CD4-positive, alpha-beta T cell (primary cell): Measurements from ENCODE around the gene SUCNR1. TPM values are rescaled to one million over a fixed set of nuclear protein-coding genes. Genes with fewer than 3 reads are reported as not detected.

Source experiments
- ATAC-seq: fragments of 200-7000 bp; cut with Tn5 transposase; one replicate; pipeline ENCODE4 v1.10.0; 2022; ENCODE audit warnings: mild to moderate bottlenecking; ENCODE audit not compliant: poor library complexity
- CTCF ChIA-PET: fragments of 350-600 bp; sonication (Branson Sonifier 250); formaldehyde crosslinking; loops from one replicate; lab custom pipeline; 2021; ENCODE audit warnings: antibody characterized with exemption, inconsistent platforms; lab: Charles Lee
- POLR2A ChIA-PET: fragments of 350-600 bp; sonication (Branson Sonifier 250); formaldehyde crosslinking; loops from one replicate; lab custom pipeline; 2021; ENCODE audit warnings: antibody characterized with exemption, inconsistent platforms; lab: Charles Lee
- DNase-seq, 14 experiments: peaks; one replicate each; pipeline ENCODE4 v3.0.0-alpha.2; 2013 to 2020; ENCODE audit warnings: mixed read lengths in 2 of 14
- H3K27ac ChIP-seq, 2 donors: one replicate each; pipeline versions ENCODE4 v1.5.1 to v1.7.0; 2013; ENCODE audit warnings: low read length in 2 of 2, low read depth in 1 of 2, mild to moderate bottlenecking in 1 of 2
- H3K27me3 ChIP-seq, 2 experiments: 1 replicate in 1 of 2; 2 replicates in 1 of 2; pipeline versions ENCODE4 v1.6.1 to v1.7.0; 2013; ENCODE audit warnings: low read length in 2 of 2, control low read depth in 1 of 2, mild to moderate bottlenecking in 1 of 2, moderate library complexity in 1 of 2; ENCODE audit not compliant: insufficient read depth in 2 of 2, control insufficient read depth in 1 of 2
- H3K36me3 ChIP-seq: one replicate; pipeline ENCODE4 v1.6.1; 2013; ENCODE audit warnings: low read length, control low read depth; ENCODE audit not compliant: insufficient read depth
- H3K4me1 ChIP-seq: one replicate; pipeline ENCODE4 v1.6.1; 2013; ENCODE audit warnings: low read length, control low read depth; ENCODE audit not compliant: insufficient read depth
- H3K4me3 ChIP-seq: one replicate; pipeline ENCODE4 v1.5.1; 2013; ENCODE audit warnings: mild to moderate bottlenecking, low read length, moderate library complexity
- H3K9me3 ChIP-seq, 2 experiments: 1 replicate in 1 of 2; 2 replicates in 1 of 2; pipeline versions ENCODE4 v1.6.1 to v1.7.0; 2013; ENCODE audit warnings: low read length in 2 of 2, mild to moderate bottlenecking in 2 of 2, control low read depth in 1 of 2, moderate library complexity in 1 of 2; ENCODE audit not compliant: control insufficient read depth in 1 of 2, insufficient read depth in 1 of 2
- H3K27ac Mint-ChIP-seq: one replicate; pipeline ENCODE4 v1.8.0; 2020; ENCODE audit warnings: mixed read lengths
- H3K27me3 Mint-ChIP-seq: one replicate; pipeline ENCODE4 v1.8.0; 2021; ENCODE audit warnings: mixed read lengths
- H3K36me3 Mint-ChIP-seq: one replicate; pipeline ENCODE4 v1.8.0; 2021; ENCODE audit warnings: low read depth, mixed read lengths
- H3K4me1 Mint-ChIP-seq: one replicate; pipeline ENCODE4 v1.8.0; 2021; ENCODE audit warnings: low read depth, mixed read lengths
- H3K4me3 Mint-ChIP-seq: one replicate; pipeline ENCODE4 v1.8.0; 2020; ENCODE audit warnings: mild to moderate bottlenecking, mixed read lengths
- H3K9me3 Mint-ChIP-seq: one replicate; pipeline ENCODE4 v1.8.0; 2020; ENCODE audit warnings: mixed read lengths
- CTCF ChIP-seq: fragments of 200-600 bp; IDR thresholded peaks from one replicate; pipeline ENCODE4 v1.8.0; 2022; ENCODE audit warnings: antibody characterized with exemption, mild to moderate bottlenecking
- intact Hi-C, 2 experiments: fragments of 100-400 bp; cut with DNase I in 1 of 2; cut with micrococcal nuclease in 1 of 2; formaldehyde crosslinking; loops; one replicate each; pipeline versions ENCODE4 v1.15.1 to v1.9.0; 2023 to 2025; cut with DNase I, micrococcal nuclease
- total RNA-seq, 174 experiments: library from RNA in 2 of 174; stranded (reverse) in 2 of 174; gene quantifications; one replicate each; pipeline ENCODE4 v1.2.3 and lab custom pipeline; 2021 to 2026

The SUCNR1 gene
- total RNA-seq, 2 experiments from 2014 or later, result not detected

GRCh38 chr3:151933234-151933853 lies 59.9 kb downstream of the SUCNR1 start:
- H3K27ac Mint-ChIP-seq, result no peak overlapping the region
- no peaks in the 10 kb centered on the region for H3K9me3 ChIP-seq
- intact Hi-C loops, result no loop called here

More at GRCh38 chr3:151933234-151933853, 59.9 kb downstream of the SUCNR1 start:
- CTCF ChIA-PET, result no interaction called here
- no peak for TF ChIP-seq CTCF
- H3K27me3 Mint-ChIP-seq, result no peaks in the 10 kb centered on the region
- no peak overlapping the region for H3K4me3 Mint-ChIP-seq
- POLR2A ChIA-PET, result no interaction called here
- Histone ChIP-seq H3K36me3 (no peaks in the 10 kb centered on the region), H3K4me1 (no peaks in the 10 kb centered on the region), H3K27ac (no peak overlapping the region), H3K4me3 (no peak overlapping the region), H3K27me3 (no peaks in the 10 kb centered on the region)
- no peaks in the 10 kb centered on the region for H3K9me3 Mint-ChIP-seq
- no peaks in the 10 kb centered on the region for H3K4me1 Mint-ChIP-seq
- H3K36me3 Mint-ChIP-seq, result no peaks in the 10 kb centered on the region
- DNase-seq (no peak), ATAC-seq (no peak)

Other genes with a start within 250 kb of the SUCNR1 start
- gene AADACL2, start 139.7 kb upstream of the SUCNR1 start, total RNA-seq, result not detected
- not detected for gene AADAC, start 59.5 kb upstream of the SUCNR1 start, total RNA-seq